H1 (cell line): ENCODE results near the gene PLVAP. TPM values are rescaled to one million over a fixed set of nuclear protein-coding genes. Genes with fewer than 3 reads are reported as not detected.

ENCODE experiments used
- CTCF ChIA-PET: fragments of 300-600 bp; sonication (Branson Sonifier 250); formaldehyde crosslinking; loops from one replicate; lab custom pipeline; 2021; ENCODE audit not compliant: partially characterized antibody; lab: Charles Lee
- POLR2A ChIA-PET: fragments of 300-600 bp; sonication (Branson Sonifier 250); formaldehyde crosslinking; loops from one replicate; lab custom pipeline; 2021; ENCODE audit warnings: inconsistent platforms; ENCODE audit not compliant: partially characterized antibody; lab: Charles Lee
- DNase-seq, 2 experiments: peaks; one replicate each; pipeline versions ENCODE4 v3.0.0 to v3.0.0-alpha.2; 2010 to 2022; ENCODE audit warnings: low spot score in 2 of 2, low read depth in 1 of 2, mixed read lengths in 1 of 2
- FAIRE-seq: peaks from 2 replicates; lab custom pipeline; 2011; peaks lifted over from hg19 to GRCh38; lab: Jason Lieb, UNC
- H2AFZ ChIP-seq: 2 replicates; pipeline ENCODE4 v1.8.1; 2012; ENCODE audit warnings: low read length, inconsistent platforms
- H2AK5ac ChIP-seq: 2 replicates; pipeline ENCODE4 v1.6.1; 2013; ENCODE audit warnings: low read depth, low read length
- H2BK120ac ChIP-seq: replicated peaks from 2 replicates; pipeline ENCODE3; 2013; ENCODE audit warnings: low read depth, low read length, inconsistent platforms
- H2BK12ac ChIP-seq: 2 replicates; pipeline ENCODE4 v1.6.1; 2013; ENCODE audit warnings: low read depth, low read length
- H2BK15ac ChIP-seq: 2 replicates; pipeline ENCODE4 v1.6.1; 2013; ENCODE audit warnings: low read length
- H2BK20ac ChIP-seq: 2 replicates; pipeline ENCODE4 v1.6.1; 2013; ENCODE audit warnings: low read length
- H2BK5ac ChIP-seq: 2 replicates; pipeline ENCODE4 v1.6.1; 2013; ENCODE audit warnings: low read depth, low read length
- H3K14ac ChIP-seq: 2 replicates; pipeline ENCODE4 v1.6.1; 2013; ENCODE audit warnings: inconsistent platforms; ENCODE audit not compliant: insufficient read length
- H3K18ac ChIP-seq: 2 replicates; pipeline ENCODE4 v1.6.1; 2013; ENCODE audit warnings: low read length; ENCODE audit errors: extremely low read depth
- H3K23ac ChIP-seq: 2 replicates; pipeline ENCODE4 v1.6.1; 2013; ENCODE audit warnings: inconsistent platforms; ENCODE audit not compliant: insufficient read length
- H3K23me2 ChIP-seq: 2 replicates; pipeline ENCODE4 v1.6.1; 2013; ENCODE audit warnings: low read depth, low read length
- H3K27ac ChIP-seq: 2 replicates; pipeline ENCODE4 v1.6.1; 2011; ENCODE audit warnings: low read depth, low read length, inconsistent platforms
- H3K27me3 ChIP-seq, 4 experiments: replicated peaks in 1 of 4; 1 replicate in 1 of 4; 2 replicates in 3 of 4; pipeline versions ENCODE4 v1.6.1 to v1.8.1; 2011 to 2013; ENCODE audit warnings: low read length in 3 of 4, mild to moderate bottlenecking in 3 of 4, inconsistent platforms in 2 of 4, mixed read lengths in 2 of 4, moderate library complexity in 1 of 4; ENCODE audit not compliant: control insufficient read depth in 3 of 4, insufficient read depth in 3 of 4; ENCODE audit errors: extremely low read depth in 1 of 4
- H3K36me3 ChIP-seq, 4 experiments: 2 replicates each; pipeline versions ENCODE4 v1.6.1 to v1.8.1; 2011 to 2013; ENCODE audit warnings: mild to moderate bottlenecking in 4 of 4, low read length in 3 of 4, moderate library complexity in 2 of 4, control low read depth in 1 of 4, inconsistent platforms in 1 of 4; ENCODE audit not compliant: insufficient read depth in 4 of 4, control insufficient read depth in 2 of 4
- H3K4ac ChIP-seq: replicated peaks from 2 replicates; pipeline ENCODE3; 2013; ENCODE audit warnings: low read length, low read depth, mixed read lengths, inconsistent platforms; ENCODE audit not compliant: insufficient read length
- H3K4me1 ChIP-seq, 4 experiments: replicated peaks in 1 of 4; 1 replicate in 1 of 4; 2 replicates in 3 of 4; pipeline versions ENCODE4 v1.6.1 to v1.8.1; 2011 to 2013; ENCODE audit warnings: low read length in 3 of 4, inconsistent platforms in 2 of 4, mixed read lengths in 1 of 4; ENCODE audit not compliant: insufficient read depth in 4 of 4, control insufficient read depth in 3 of 4
- H3K4me2 ChIP-seq, 2 experiments: 2 replicates each; pipeline versions ENCODE4 v1.6.1 to v1.8.1; 2011 to 2013; ENCODE audit warnings: low read depth in 2 of 2, low read length in 2 of 2, control low read depth in 1 of 2, inconsistent platforms in 1 of 2, mild to moderate bottlenecking in 1 of 2; ENCODE audit not compliant: insufficient read depth in 1 of 2
- H3K4me3 ChIP-seq, 4 experiments: fragments of 200-600, 300-600 bp in 1 of 4; sonication (generic), shearing (Covaris generic), sonication (Bioruptor Twin) in 1 of 4; 2 replicates each; pipeline versions ENCODE4 v1.5.1 to v1.8.1; 2011 to 2016; ENCODE audit warnings: low read length in 4 of 4, low read depth in 3 of 4, control low read depth in 2 of 4, inconsistent platforms in 2 of 4, mild to moderate bottlenecking in 2 of 4, mixed read lengths in 1 of 4, moderate library complexity in 1 of 4; ENCODE audit not compliant: insufficient read depth in 2 of 4; ENCODE audit errors: extremely low read depth in 1 of 4
- H3K56ac ChIP-seq: replicated peaks from 2 replicates; pipeline ENCODE3; 2013; ENCODE audit warnings: low read depth, mild to moderate bottlenecking, mixed read lengths, low read length, inconsistent platforms; ENCODE audit not compliant: insufficient read length
- H3K79me1 ChIP-seq: 2 replicates; pipeline ENCODE4 v1.6.1; 2013; ENCODE audit warnings: low read depth, low read length, control low read depth
- H3K79me2 ChIP-seq, 2 experiments: 2 replicates each; pipeline versions ENCODE4 v1.6.1 to v1.8.1; 2012 to 2013; ENCODE audit warnings: low read length in 2 of 2, mild to moderate bottlenecking in 2 of 2, inconsistent platforms in 1 of 2; ENCODE audit not compliant: insufficient read depth in 2 of 2, control insufficient read depth in 1 of 2
- H3K9ac ChIP-seq, 4 experiments: replicated peaks in 1 of 4; 1 replicate in 1 of 4; 2 replicates in 3 of 4; pipeline versions ENCODE4 v1.6.1 to v1.8.1; 2011 to 2013; ENCODE audit warnings: low read depth in 3 of 4, low read length in 3 of 4, control low read depth in 2 of 4, mild to moderate bottlenecking in 2 of 4, moderate library complexity in 2 of 4, inconsistent platforms in 1 of 4; ENCODE audit errors: extremely low read depth in 1 of 4
- H3K9me3 ChIP-seq, 2 experiments: 2 replicates each; pipeline versions ENCODE4 v1.6.1 to v1.8.1; 2012 to 2013; ENCODE audit warnings: mild to moderate bottlenecking in 2 of 2, moderate library complexity in 2 of 2, control low read depth in 1 of 2, inconsistent platforms in 1 of 2, low read depth in 1 of 2, low read length in 1 of 2, mixed read lengths in 1 of 2; ENCODE audit not compliant: insufficient read depth in 2 of 2
- H4K20me1 ChIP-seq, 2 experiments: replicated peaks in 1 of 2; 2 replicates each; pipeline versions ENCODE3 to v1.8.1; 2011 to 2013; ENCODE audit warnings: inconsistent platforms in 2 of 2, low read length in 2 of 2, mild to moderate bottlenecking in 1 of 2; ENCODE audit not compliant: insufficient read depth in 2 of 2, control insufficient read depth in 1 of 2
- H4K5ac ChIP-seq: 2 replicates; pipeline ENCODE4 v1.6.1; 2013; ENCODE audit warnings: low read length, low read depth, mixed read lengths, inconsistent platforms; ENCODE audit not compliant: insufficient read length
- H4K8ac ChIP-seq: 2 replicates; pipeline ENCODE4 v1.8.0; 2013; ENCODE audit warnings: mild to moderate bottlenecking, moderate library complexity, low read length, inconsistent platforms; ENCODE audit not compliant: insufficient read depth; ENCODE audit errors: extremely low read depth
- H4K91ac ChIP-seq: replicated peaks from 2 replicates; pipeline ENCODE3; 2013; ENCODE audit warnings: low read length, mixed read lengths, inconsistent platforms; ENCODE audit not compliant: insufficient read length
- FOSL1 ChIP-seq: IDR thresholded peaks from 2 replicates; pipeline ENCODE4 v1.6.1; 2011; ENCODE audit warnings: mild to moderate bottlenecking, low read depth, low read length, moderate library complexity; ENCODE audit not compliant: insufficient read depth
- KDM1A ChIP-seq: fragments of 200-600, 300-600 bp; sonication (generic); IDR thresholded peaks from 2 replicates; pipeline ENCODE4 v1.7.1; 2016; ENCODE audit warnings: mild to moderate bottlenecking, low read length, borderline replicate concordance
- SP2 ChIP-seq: IDR thresholded peaks from 2 replicates; pipeline ENCODE4 v1.6.1; 2012; ENCODE audit warnings: mild to moderate bottlenecking, low read length, inconsistent platforms
- WGBS, 2 experiments: shearing (Covaris generic) in 1 of 2; methylation state at CpG; one replicate each; pipeline versions ENCODE4 v1.1.6 to v1.1.7; 2013 to 2015; ENCODE audit warnings: low lambda C conversion rate in 2 of 2, mixed read lengths in 2 of 2, inconsistent platforms in 1 of 2, low coverage in 1 of 2, missing lambda C conversion rate in 1 of 2; ENCODE audit not compliant: insufficient replicate concordance in 2 of 2, insufficient coverage in 1 of 2, insufficient read length in 1 of 2; ENCODE audit errors: extremely low coverage in 1 of 2, missing lambda C conversion rate in 1 of 2; 5-methylcytosine and 5-hydroxymethylcytosine counted together
- polyA plus RNA-seq, 7 experiments: library from polyadenylated mRNA; depleted of rRNA in 3 of 7; stranded (reverse) in 5 of 7; unstranded in 2 of 7; fragments of >200 nt in 5 of 7; fragments of 200-250 nt in 2 of 7; gene quantifications; 1 replicate in 5 of 7; 2 replicates in 1 of 7; 4 replicates in 1 of 7; pipeline versions ENCODE4 v1.2.1 to v1.2.3, GENCODE V29; 2011 to 2013; ENCODE audit warnings: missing spikeins in 2 of 7, mixed read lengths in 2 of 7
- total RNA-seq: library from RNA; stranded (reverse); fragmentation: NEBNext Ultra II Directional; extraction: Animal tissue kit (Norgen Biotek cat#: 25700); gene quantifications from 2 replicates; pipeline ENCODE4 v1.2.1, GENCODE V29; 2021

Gene PLVAP
- total and polyA plus RNA-seq, 2 of the 8 experiments (the other 6 are each of a cell fraction or from before 2014, with no cell fraction given), result 0.32 TPM; not detected in 1

- H4K8ac ChIP-seq, result peak overlapping the region; percentile 65; the same call in 1 of the 2 replicates
- CTCF ChIA-PET, result interaction anchor here (1.4 to 1.9 kb wide), 2 partner anchors 34 to 37 kb away, joined by 3 to 7 read pairs; no protein-coding TSS in a partner anchor
- FAIRE-seq, result no peak
Measured at GRCh38 chr19:17352608-17353280, 24.4 kb downstream of the PLVAP start.

More at GRCh38 chr19:17352608-17353280, 24.4 kb downstream of the PLVAP start:
- Histone ChIP-seq H3K14ac (no peak overlapping the region), H3K79me1 (no peaks in the 10 kb centered on the region), H4K5ac (no peak overlapping the region), H3K4me1 (peaks cover 0 to 4% (median 3%) of the 10 kb centered on the region in 4 experiments; a peak in 3 of 7 replicates), H3K9ac (no peak overlapping the region), H2BK20ac (no peak overlapping the region; the same call in 1 of the 2 replicates), H3K27me3 (no peaks in the 10 kb centered on the region), H4K20me1 (no peaks in the 10 kb centered on the region), H2BK5ac (peak overlapping the region; percentile 18), H3K23me2 (no peaks in the 10 kb centered on the region), H2AFZ (peak overlapping the region; percentile 22), H3K27ac (no peak overlapping the region), H2AK5ac (no peak overlapping the region), H3K36me3 (no peaks in the 10 kb centered on the region), H3K56ac (no peak overlapping the region), H2BK120ac (no peak overlapping the region), H3K4me3 (no peak overlapping the region), H3K9me3 (no peaks in the 10 kb centered on the region), H3K79me2 (no peaks in the 10 kb centered on the region), H3K4ac (no peak overlapping the region), H2BK15ac (no peak overlapping the region), H3K18ac (no peak overlapping the region), H2BK12ac (peak overlapping the region; percentile 50; the same call in 1 of the 2 replicates), H4K91ac (no peak overlapping the region), H3K4me2 (no peak overlapping the region), H3K23ac (no peak overlapping the region)
- 91% methylated on average over 11 of the region's 14 CpGs; no CpG with 5 or more reads in 1 of the 2 experiments for WGBS, 2 experiments
- DNase-seq, result no peak
- POLR2A ChIA-PET, result interaction anchor here (1.5 kb wide), 1 partner anchor 9 kb away, joined by 3 read pairs; no protein-coding TSS in a partner anchor
- no peak for TF ChIP-seq SP2
- TF ChIP-seq KDM1A, result peak; percentile 92
- TF ChIP-seq FOSL1, result no peak
